ENCODE data around the gene DCTN4.

The DCTN4 gene

DNA sequence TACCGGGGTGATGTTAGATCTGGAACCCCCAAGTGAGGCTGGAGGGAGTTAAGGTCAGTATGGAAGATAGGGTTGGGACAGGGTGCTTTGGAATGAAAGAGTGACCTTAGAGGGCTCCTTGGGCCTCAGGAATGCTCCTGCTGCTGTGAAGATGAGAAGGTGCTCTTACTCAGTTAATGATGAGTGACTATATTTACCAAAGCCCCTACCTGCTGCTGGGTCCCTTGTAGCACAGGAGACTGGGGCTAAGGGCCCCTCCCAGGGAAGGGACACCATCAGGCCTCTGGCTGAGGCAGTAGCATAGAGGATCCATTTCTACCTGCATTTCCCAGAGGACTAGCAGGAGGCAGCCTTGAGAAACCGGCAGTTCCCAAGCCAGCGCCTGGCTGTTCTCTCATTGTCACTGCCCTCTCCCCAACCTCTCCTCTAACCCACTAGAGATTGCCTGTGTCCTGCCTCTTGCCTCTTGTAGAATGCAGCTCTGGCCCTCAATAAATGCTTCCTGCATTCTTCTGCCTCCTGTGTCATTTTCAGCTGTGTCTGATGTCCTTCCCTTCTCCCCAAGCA, 100.0 kb downstream of the DCTN4 start:
- Histone ChIP-seq H3K27me3 (ENCODE audit: insufficient read depth, poor library complexity, severe bottlenecking) (no peaks in the 10 kb centered on the region), H3K9me3 (ENCODE audit: severe bottlenecking) (no peaks in the 10 kb centered on the region), H3K4me3 (ENCODE audit: severe bottlenecking) (no peak overlapping the region), H3K27ac (ENCODE audit: poor library complexity, severe bottlenecking) (no peak overlapping the region), H3K36me3 (ENCODE audit: low read depth) (no peaks in the 10 kb centered on the region), H3K4me1 (ENCODE audit: insufficient read depth, poor library complexity, severe bottlenecking) (no peaks in the 10 kb centered on the region)
- TF ChIP-seq, protein P1, sequence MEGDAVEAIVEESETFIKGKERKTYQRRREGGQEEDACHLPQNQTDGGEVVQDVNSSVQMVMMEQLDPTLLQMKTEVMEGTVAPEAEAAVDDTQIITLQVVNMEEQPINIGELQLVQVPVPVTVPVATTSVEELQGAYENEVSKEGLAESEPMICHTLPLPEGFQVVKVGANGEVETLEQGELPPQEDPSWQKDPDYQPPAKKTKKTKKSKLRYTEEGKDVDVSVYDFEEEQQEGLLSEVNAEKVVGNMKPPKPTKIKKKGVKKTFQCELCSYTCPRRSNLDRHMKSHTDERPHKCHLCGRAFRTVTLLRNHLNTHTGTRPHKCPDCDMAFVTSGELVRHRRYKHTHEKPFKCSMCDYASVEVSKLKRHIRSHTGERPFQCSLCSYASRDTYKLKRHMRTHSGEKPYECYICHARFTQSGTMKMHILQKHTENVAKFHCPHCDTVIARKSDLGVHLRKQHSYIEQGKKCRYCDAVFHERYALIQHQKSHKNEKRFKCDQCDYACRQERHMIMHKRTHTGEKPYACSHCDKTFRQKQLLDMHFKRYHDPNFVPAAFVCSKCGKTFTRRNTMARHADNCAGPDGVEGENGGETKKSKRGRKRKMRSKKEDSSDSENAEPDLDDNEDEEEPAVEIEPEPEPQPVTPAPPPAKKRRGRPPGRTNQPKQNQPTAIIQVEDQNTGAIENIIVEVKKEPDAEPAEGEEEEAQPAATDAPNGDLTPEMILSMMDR (IDR thresholded peaks at IDR 0.05; ENCODE audit: poor library complexity, severe bottlenecking) = no peak
- DNase-seq (ENCODE audit: low spot score) = no peak
- ATAC-seq (ENCODE audit: low read depth) = no peak
